HepG2 (cell line): ENCODE measurements around the gene ARHGAP19. TPM values are rescaled to one million over a fixed set of nuclear protein-coding genes. Genes with fewer than 3 reads are reported as not detected.
A peak's percentile ranks its signal among the peaks of the same experiment; 100 is the strongest.

Source experiments
- ESRRA ChIP-seq: sonication (generic); formaldehyde crosslinking; IDR thresholded peaks from 2 replicates; pipeline ENCODE4 v1.5.1; 2020; ENCODE audit warnings: mild to moderate bottlenecking, low read depth, missing genetic modification reagents
- FOXK2 ChIP-seq: fragments of 450-650 bp; IDR thresholded peaks from 2 replicates; pipeline ENCODE4 v1.6.1; 2016
- HNRNPUL1 ChIP-seq: fragments of 200-400 bp; formaldehyde crosslinking; IDR thresholded peaks from 2 replicates; pipeline ENCODE4 v1.6.1; 2017; ENCODE audit warnings: low read depth, mild to moderate bottlenecking, low read length, moderate library complexity
- JDP2 ChIP-seq: sonication (generic); formaldehyde crosslinking; IDR thresholded peaks from 2 replicates; pipeline ENCODE4 v1.8.1; 2022; ENCODE audit warnings: missing genetic modification reagents, borderline replicate concordance
- NFIB ChIP-seq: sonication (generic); formaldehyde crosslinking; IDR thresholded peaks from 2 replicates; pipeline ENCODE4 v1.9.0; 2021; ENCODE audit warnings: missing genetic modification reagents, mild to moderate bottlenecking, borderline replicate concordance
- NFKB2 ChIP-seq: sonication (generic); formaldehyde crosslinking; IDR thresholded peaks from 2 replicates; pipeline ENCODE4 v1.4.0; 2020; ENCODE audit warnings: missing genetic modification reagents, borderline replicate concordance
- PAF1 ChIP-seq: IDR thresholded peaks from 2 replicates; pipeline ENCODE4 v1.6.1; 2016; ENCODE audit warnings: missing genetic modification reagents, missing compliant biosample characterization
- PAXIP1 ChIP-seq: sonication (generic); formaldehyde crosslinking; conservative IDR thresholded peaks from 2 replicates; pipeline ENCODE4 v1.4.0; 2020; ENCODE audit warnings: mild to moderate bottlenecking, missing genetic modification reagents, moderate library complexity
- PLRG1 ChIP-seq: fragments of 450-650 bp; conservative IDR thresholded peaks from 2 replicates; pipeline ENCODE4 v1.6.1; 2016
- PRPF4 ChIP-seq: fragments of 200-400 bp; formaldehyde crosslinking; IDR thresholded peaks from 2 replicates; pipeline ENCODE4 v1.6.1; 2016; ENCODE audit warnings: low read length, low read depth; ENCODE audit not compliant: poor library complexity, severe bottlenecking
- REPIN1 ChIP-seq: sonication (generic); formaldehyde crosslinking; IDR thresholded peaks from 2 replicates; pipeline ENCODE4 v1.8.0; 2022; ENCODE audit warnings: missing genetic modification reagents, low read depth, mild to moderate bottlenecking, borderline replicate concordance
- SP5 ChIP-seq: IDR thresholded peaks from 2 replicates; pipeline ENCODE4 v1.6.1; 2016; ENCODE audit warnings: low read depth, borderline replicate concordance
- XRCC5 ChIP-seq: fragments of 200-400 bp; formaldehyde crosslinking; optimal IDR thresholded peaks from 2 replicates; pipeline ENCODE3; 2017; ENCODE audit warnings: mild to moderate bottlenecking, low read length
- ZBED4 ChIP-seq: sonication (generic); formaldehyde crosslinking; IDR thresholded peaks from 2 replicates; pipeline ENCODE4 v1.4.0; 2020; ENCODE audit warnings: missing genetic modification reagents, borderline replicate concordance
- ZC3H13 ChIP-seq: sonication (generic); formaldehyde crosslinking; IDR thresholded peaks from 2 replicates; pipeline ENCODE4 v1.8.1; 2023; ENCODE audit warnings: mild to moderate bottlenecking, missing genetic modification reagents, moderate library complexity
- ZNF101 ChIP-seq: sonication (generic); formaldehyde crosslinking; IDR thresholded peaks from 2 replicates; pipeline ENCODE4 v1.4.0; 2020; ENCODE audit warnings: mild to moderate bottlenecking, low read depth, missing genetic modification reagents, borderline replicate concordance
- ZNF329 ChIP-seq: sonication (generic); formaldehyde crosslinking; IDR thresholded peaks from 2 replicates; pipeline ENCODE4 v1.9.0; 2021; ENCODE audit warnings: low read depth, mild to moderate bottlenecking, missing genetic modification reagents
- ZNF468 ChIP-seq: sonication (generic); formaldehyde crosslinking; IDR thresholded peaks from 2 replicates; pipeline ENCODE4 v1.8.0; 2022; ENCODE audit warnings: mild to moderate bottlenecking, moderate library complexity, missing genetic modification reagents
- ZNF530 ChIP-seq: sonication (generic); formaldehyde crosslinking; IDR thresholded peaks from 2 replicates; pipeline ENCODE4 v1.5.0; 2020; ENCODE audit warnings: low read depth, mild to moderate bottlenecking, missing genetic modification reagents
- ZNF792 ChIP-seq: IDR thresholded peaks from 2 replicates; pipeline ENCODE4 v1.6.1; 2016
- polyA plus RNA-seq, 8 experiments: library from polyadenylated mRNA; depleted of rRNA in 3 of 8; stranded (reverse) in 7 of 8; unstranded in 1 of 8; fragments of >200 nt; fragmentation: Illumina TruSeq in 4 of 8; extraction: Trizol in 4 of 8; gene quantifications; 2 replicates each; pipeline versions ENCODE4 v1.2.1 to v1.2.3, GENCODE V29; 2011 to 2016; ENCODE audit warnings: low read depth in 4 of 8, missing spikeins in 1 of 8, mixed read lengths in 1 of 8; ENCODE audit not compliant: insufficient read depth in 1 of 8
- total RNA-seq, 5 experiments: library from RNA; depleted of rRNA; stranded (reverse); fragments of >200 nt; fragmentation: Illumina TruSeq; extraction: Trizol; gene quantifications; 2 replicates each; pipeline ENCODE4 v1.2.3, GENCODE V29; 2016; ENCODE audit warnings: low read depth in 1 of 5
- TF ChIP-seq, protein P1 (sequence below): sonication (generic); formaldehyde crosslinking; IDR thresholded peaks from 2 replicates; pipeline ENCODE4 v1.8.0; 2022; ENCODE audit warnings: mild to moderate bottlenecking, missing genetic modification reagents, moderate library complexity

Gene ARHGAP19
- total and polyA plus RNA-seq, 2 of the 13 experiments (the other 11 are each of a cell fraction or from before 2014, with no cell fraction given): 7.6 to 10.0 TPM

- no peak for TF ChIP-seq ESRRA
- TF ChIP-seq JDP2 (CRISPR knock-in tag): no peak
- TF ChIP-seq NFIB (CRISPR knock-in tag): no peak
- TF ChIP-seq NFKB2 (CRISPR knock-in tag): peak; percentile 74; the same call in 1 of the 2 replicates
- TF ChIP-seq HNRNPUL1: peak; percentile 43; the same call in 1 of the 2 replicates
- no peak for TF ChIP-seq ZNF468 (CRISPR knock-in tag)
- TF ChIP-seq ZC3H13: 0 out of 2 replicates have a peak, but pooled peaks have one; percentile 57
- peak; percentile 81 for TF ChIP-seq REPIN1 (CRISPR knock-in tag)
- TF ChIP-seq PAF1 (CRISPR knock-in tag): no peak
- peak; percentile 78 for TF ChIP-seq ZNF792 (CRISPR knock-in tag)
- no peak for TF ChIP-seq ZNF101 (CRISPR knock-in tag)
- TF ChIP-seq ZNF530 (CRISPR knock-in tag): no peak
- no peak for TF ChIP-seq FOXK2
- TF ChIP-seq PAXIP1 (CRISPR knock-in tag): peak; percentile 52; the same call in 1 of the 2 replicates
- TF ChIP-seq PRPF4: no peak
- TF ChIP-seq PLRG1: no peak
- TF ChIP-seq, protein P1, sequence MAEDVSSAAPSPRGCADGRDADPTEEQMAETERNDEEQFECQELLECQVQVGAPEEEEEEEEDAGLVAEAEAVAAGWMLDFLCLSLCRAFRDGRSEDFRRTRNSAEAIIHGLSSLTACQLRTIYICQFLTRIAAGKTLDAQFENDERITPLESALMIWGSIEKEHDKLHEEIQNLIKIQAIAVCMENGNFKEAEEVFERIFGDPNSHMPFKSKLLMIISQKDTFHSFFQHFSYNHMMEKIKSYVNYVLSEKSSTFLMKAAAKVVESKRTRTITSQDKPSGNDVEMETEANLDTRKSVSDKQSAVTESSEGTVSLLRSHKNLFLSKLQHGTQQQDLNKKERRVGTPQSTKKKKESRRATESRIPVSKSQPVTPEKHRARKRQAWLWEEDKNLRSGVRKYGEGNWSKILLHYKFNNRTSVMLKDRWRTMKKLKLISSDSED (CRISPR knock-in tag): no peak
- no peak; the same call in 1 of the 2 replicates for TF ChIP-seq ZBED4
- TF ChIP-seq SP5 (CRISPR knock-in tag): peak; percentile 39; the same call in 1 of the 2 replicates
- peak; percentile 82 for TF ChIP-seq XRCC5
- TF ChIP-seq ZNF329 (CRISPR knock-in tag): no peak
These were observed at the start of gene ARHGAP19 (continued) for GRCh38 chr10:97292097-97292861.
